GM12873 (cell line): ENCODE data around the gene MARCHF7.

ENCODE experiments used
- CTCF ChIP-seq: IDR thresholded peaks from 2 replicates; pipeline ENCODE4 v1.5.1; 2012; ENCODE audit warnings: low read depth, mild to moderate bottlenecking, moderate library complexity, low read length, control low read depth; ENCODE audit not compliant: insufficient read depth; ENCODE audit errors: missing control alignments

The MARCHF7 gene

GRCh38 chr2:159712143-159712928 is at the start of gene MARCHF7:
Gene MARCHF7, plus strand, starts transcription at chr2:159712506. Its CDS starts 16,517 bp downstream, at chr2:159729023.
- peak; percentile 56 for TF ChIP-seq CTCF

DNA sequence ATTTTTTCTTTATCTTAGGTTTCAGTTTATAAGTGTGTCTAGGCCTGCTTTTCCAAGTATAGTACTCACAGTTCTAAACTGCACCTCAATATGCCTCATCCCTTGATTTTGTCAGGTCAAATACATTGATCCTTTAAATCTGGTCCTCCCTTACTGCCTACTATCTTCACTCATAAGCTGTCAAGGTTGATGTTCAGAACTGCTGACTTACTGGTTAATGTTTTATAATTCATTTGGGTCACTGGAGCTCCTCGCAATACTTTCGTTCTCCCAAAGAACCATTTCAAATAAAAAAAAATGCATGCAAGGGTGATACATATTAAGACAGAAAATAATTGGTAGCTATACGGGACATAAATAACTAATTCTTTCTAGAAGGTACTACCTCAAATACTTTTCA is 41.3 kb upstream of the MARCHF7 start:
- TF ChIP-seq CTCF, result no peak

DNA sequence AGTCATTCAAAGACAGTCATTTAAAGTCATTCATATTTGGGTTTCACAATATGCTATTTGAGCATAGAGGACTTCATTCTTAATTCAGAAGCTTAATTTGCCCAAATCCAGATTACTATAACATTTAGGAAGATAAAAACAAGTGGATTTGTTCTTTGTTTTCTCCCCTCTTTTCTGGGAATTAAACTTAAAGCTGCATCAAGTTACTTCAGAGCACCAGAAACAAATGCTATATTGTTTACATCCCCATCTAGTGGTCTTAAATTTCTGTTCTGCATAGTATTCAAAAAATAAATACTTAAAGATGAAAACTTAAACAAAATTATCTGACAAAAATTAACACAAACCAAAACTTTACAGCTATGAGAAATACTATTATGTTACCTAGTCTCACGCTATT is 34.7 kb upstream of the MARCHF7 start:
- TF ChIP-seq CTCF, result peak; percentile 19

- TF ChIP-seq CTCF, result no peak
Measured at GRCh38 chr2:159680692-159681091, 31.6 kb upstream of the MARCHF7 start.

DNA sequence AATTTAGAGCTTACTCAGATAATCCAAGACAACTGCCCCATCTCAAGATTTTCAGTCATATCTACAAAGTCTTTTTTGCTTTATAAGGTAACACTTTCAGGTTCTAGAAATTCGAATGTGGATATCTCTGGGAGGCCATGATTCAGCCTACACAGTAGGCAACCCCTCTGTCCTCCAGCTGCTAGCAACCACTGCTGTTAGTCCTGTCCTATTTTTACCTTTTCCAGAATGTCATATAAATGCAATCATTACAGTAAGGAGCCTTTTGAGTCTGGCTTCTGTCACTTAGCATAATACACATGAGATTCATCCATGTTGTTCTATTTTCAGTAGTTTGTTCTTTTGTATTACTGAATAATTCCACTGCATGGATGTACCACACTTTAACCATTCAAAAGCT is 28.5 kb upstream of the MARCHF7 start:
- TF ChIP-seq CTCF, result no peak

GRCh38 chr2:159684796-159685195 is 27.5 kb upstream of the MARCHF7 start:
- TF ChIP-seq CTCF, result no peak

GRCh38 chr2:159694500-159695040 is 17.7 kb upstream of the MARCHF7 start:
- no peak for TF ChIP-seq CTCF
